Epithelial cell of prostate (primary cell): ENCODE data around the gene KCNT2.
"Not testable (repeated sequence)": the region's sequence is repeated elsewhere in the genome, so short reads cannot be mapped to it uniquely, and the experiment has no call there.

Source experiments
- DNase-seq: peaks from one replicate; pipeline ENCODE4 v3.0.0-alpha.2; 2011; ENCODE audit warnings: low read depth, low spot score
- H3K27ac ChIP-seq: fragments of 450-650 bp; 2 replicates; pipeline ENCODE4 v1.5.1; 2017; ENCODE audit warnings: mild to moderate bottlenecking

The KCNT2 gene

GRCh38 chr1:196522574-196523345, 85.5 kb downstream of the KCNT2 start:
- not testable (repeated sequence) for H3K27ac ChIP-seq, DNase-seq

- DNase-seq = no peak
- no peak overlapping the region for H3K27ac ChIP-seq
These were observed 91.0 kb downstream of the KCNT2 start for GRCh38 chr1:196517193-196517592.

GRCh38 chr1:196516373-196516772, 91.9 kb downstream of the KCNT2 start:
- no peak for DNase-seq
- H3K27ac ChIP-seq = no peak overlapping the region

GRCh38 chr1:196515904-196516303, 92.3 kb downstream of the KCNT2 start:
- H3K27ac ChIP-seq = no peak overlapping the region
- DNase-seq = no peak

DNA sequence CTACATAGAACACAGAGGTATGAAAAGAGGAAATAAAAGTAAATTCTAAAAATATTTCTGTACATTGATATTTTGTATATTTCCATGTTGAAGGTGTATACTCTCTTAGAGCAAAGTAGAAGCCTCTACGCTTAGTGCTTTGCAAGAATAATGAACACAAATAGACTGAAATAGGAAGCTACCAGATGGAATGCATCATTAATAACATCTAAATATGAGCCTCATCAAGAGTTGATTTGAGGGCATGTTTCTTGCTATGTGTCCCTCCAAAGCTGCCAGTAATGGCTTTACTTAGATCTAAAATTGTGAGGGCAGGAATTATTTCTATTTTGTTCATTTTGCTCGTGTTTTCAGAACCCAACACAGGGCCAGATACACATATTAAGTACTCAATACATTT, 94.4 kb downstream of the KCNT2 start:
- no peak overlapping the region for H3K27ac ChIP-seq
- DNase-seq = no peak

DNA sequence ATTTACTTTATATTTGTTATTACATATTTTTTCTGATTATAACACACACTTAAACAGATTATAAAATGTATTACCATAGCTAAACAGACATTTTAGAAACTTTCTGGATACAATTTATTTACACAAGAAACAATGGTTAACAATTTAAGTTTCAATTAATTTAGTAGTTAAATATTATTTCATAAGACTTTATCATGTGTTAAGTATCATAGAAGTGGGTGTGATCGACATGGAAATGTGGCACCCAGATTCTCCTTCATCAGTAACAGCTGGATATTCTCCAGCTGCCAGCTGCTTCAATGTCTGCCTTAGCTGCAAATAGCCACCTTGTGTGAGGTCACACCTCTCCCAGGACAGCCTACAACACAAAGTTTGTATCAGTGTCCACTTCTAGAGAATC, 97.8 kb downstream of the KCNT2 start:
- no peak overlapping the region for H3K27ac ChIP-seq
- DNase-seq = no peak

DNA sequence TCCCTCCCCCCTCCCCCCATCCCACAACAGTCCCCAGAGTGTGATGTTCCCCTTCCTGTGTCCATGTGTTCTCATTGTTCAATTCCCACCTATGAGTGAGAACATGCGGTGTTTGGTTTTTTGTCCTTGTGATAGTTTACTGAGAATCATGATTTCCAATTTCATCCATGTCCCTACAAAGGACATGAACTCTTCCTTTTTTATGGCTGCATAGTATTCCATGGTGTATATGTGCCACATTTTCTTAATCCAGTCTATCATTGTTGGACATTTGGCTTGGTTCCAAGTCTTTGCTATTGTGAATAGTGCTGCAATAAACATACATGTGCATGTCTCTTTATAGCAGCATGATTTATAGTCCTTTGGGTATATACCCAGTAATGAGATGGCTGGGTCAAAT, 104.0 kb downstream of the KCNT2 start:
- not testable (repeated sequence) for H3K27ac ChIP-seq, DNase-seq

DNA sequence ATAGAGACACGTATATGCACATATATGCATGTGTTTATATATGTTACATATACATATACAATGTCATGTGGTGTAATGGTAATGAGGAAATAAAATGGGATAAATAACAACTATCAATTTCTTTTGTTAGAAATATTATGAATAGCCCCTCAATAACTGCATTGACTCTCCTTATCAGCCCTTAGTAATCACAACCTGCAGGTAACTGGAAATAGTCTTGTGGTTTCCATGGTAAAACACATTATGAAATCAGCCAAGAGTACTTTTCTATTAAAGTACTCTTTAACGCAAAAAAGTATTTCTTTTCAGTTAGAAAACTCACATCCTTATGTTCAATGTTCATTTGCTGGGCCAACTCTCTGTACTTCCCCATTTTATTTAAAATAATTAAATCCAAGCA, 105.8 kb downstream of the KCNT2 start:
- H3K27ac ChIP-seq = no peak overlapping the region
- no peak for DNase-seq

- DNase-seq = no peak
- no peak overlapping the region for H3K27ac ChIP-seq
These were observed 106.3 kb downstream of the KCNT2 start for GRCh38 chr1:196501760-196502428.

DNA sequence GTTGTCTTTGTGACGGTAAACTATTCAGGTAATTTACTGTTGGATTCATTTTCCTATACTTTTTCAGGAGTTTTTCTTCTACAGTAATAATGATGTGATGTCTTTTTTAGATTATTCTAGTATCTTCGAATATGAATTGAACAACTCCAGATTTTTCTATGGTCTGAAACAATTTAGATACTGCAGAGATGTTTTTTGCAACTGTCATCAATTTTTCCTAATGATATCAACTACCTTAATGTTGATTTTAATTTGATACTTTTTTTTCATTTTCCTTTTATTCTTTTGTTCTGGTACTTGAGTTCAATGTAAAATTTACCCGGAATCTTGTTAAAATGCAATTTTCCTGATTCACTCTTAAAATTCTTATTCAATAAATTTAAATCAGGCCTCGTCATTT, 110.4 kb downstream of the KCNT2 start:
- no peak overlapping the region for H3K27ac ChIP-seq
- no peak for DNase-seq

GRCh38 chr1:196494766-196495165, 113.5 kb downstream of the KCNT2 start:
- H3K27ac ChIP-seq = no peak overlapping the region

DNA sequence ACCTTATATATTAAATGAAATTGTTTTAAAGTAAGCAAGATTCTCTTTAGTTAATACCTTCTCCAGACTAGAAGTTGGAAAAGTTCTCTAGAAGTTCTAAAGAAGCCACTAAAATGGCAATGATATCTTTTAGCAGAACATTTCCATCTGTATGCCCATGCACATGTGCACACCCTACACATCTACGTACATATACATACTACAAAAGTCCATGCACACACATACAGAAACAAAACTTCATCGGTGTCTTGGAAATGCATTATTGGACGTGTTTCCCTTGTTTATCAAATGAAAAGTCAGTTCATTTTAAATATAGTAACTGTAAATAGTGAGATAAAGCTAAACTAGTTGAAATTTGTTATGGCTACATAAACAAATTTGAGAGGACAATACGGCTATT, 114.4 kb downstream of the KCNT2 start:
- no peak overlapping the region for H3K27ac ChIP-seq
- DNase-seq = no peak

More at GRCh38 chr1:196494766-196495165, 113.5 kb downstream of the KCNT2 start:
- no peak for DNase-seq

DNA sequence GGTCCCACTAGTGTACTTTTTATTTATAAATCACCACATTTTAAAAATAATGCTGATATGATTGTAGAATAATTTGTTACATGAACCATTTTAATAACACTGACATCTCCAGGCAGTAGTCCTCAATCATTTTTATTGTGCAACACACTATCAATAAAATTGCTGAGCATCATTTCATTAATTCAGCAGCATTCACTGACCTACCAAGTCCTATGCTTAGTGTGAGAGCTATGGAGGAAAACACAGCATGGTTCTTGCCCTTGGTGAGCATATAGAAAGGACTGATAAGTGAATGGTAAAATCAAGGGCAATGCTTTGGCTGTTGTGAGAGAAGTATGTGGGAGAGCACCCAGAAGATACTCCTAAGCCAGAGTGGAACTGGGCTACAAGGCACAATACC, 119.7 kb downstream of the KCNT2 start:
- DNase-seq = no peak

GRCh38 chr1:196486346-196486745, 121.9 kb downstream of the KCNT2 start:
- no peak overlapping the region for H3K27ac ChIP-seq
- DNase-seq = no peak

More for the DNA sequence above, 119.7 kb downstream of the KCNT2 start:
- H3K27ac ChIP-seq = no peak overlapping the region

DNA sequence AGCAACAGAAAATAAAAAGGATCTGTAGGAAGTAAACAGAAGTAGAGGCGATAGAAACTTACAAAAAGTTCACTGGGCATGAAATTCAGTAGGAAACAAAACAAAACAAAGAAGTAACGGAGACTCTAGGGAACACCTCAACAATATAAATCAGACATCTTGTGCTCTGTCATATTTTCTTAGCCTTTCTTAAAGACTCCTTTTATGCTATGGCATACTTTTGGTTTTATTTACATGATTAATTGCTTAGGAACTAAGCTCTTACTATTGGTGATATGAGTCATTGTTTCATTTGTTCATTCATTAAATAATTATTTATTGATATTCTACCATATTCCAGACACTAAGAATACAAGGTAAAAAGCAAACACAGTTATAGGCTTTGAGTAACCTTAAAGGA, 126.6 kb downstream of the KCNT2 start:
- H3K27ac ChIP-seq = no peak overlapping the region
- DNase-seq = no peak

DNA sequence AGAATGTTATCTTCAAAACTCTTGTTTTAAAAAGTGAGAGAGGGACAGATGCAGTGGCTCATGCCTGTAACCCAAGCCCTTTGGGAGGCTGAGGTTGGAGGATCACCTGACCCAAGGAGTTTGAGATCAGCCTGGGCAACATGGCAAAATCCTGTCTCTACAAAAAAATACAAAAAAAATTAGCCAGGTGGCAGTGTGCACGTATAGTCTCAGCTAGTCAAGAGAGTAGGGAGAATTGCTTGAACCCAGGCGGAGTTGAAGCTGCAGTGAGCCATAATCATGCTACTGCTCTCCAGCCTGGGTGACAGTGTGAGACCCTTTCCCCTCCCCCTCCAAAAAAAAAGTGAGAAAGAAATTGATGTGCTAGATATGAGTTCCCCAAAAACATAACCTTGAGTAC, 131.0 kb downstream of the KCNT2 start:
- no peak for DNase-seq
- H3K27ac ChIP-seq = no peak overlapping the region

DNA sequence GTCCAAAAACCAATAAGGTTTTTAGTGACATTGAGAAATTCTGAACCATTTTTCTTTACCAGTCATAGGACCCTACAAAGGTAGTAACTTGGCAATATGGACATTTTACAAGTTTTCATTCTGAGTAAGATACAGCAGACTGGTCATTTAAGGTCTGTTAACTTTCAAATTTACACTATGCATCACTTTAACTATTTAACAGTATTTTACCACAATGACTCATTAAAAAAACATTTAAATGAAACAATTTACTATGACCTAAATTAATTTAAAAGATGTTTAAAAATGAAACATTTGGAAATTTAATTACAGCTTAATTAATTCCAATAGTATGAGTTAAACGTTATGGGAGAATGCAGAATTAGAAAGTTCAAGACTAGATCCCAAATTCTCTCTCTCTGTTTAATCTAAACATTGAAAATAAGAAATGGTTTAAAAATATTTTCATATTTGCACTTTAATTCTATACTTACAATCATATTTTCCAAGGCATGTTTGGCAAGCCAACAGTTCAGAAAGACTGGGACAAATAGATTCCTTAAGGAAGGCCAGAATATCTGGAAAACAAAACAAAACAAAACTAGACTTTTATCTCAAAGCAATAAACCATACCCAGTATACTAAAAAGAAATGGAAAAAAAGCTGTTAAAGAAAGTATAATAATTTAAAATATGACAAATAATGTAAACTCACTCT, 140.9 kb downstream of the KCNT2 start:
- DNase-seq = no peak
- H3K27ac ChIP-seq = peak overlapping the region; percentile 37

DNA sequence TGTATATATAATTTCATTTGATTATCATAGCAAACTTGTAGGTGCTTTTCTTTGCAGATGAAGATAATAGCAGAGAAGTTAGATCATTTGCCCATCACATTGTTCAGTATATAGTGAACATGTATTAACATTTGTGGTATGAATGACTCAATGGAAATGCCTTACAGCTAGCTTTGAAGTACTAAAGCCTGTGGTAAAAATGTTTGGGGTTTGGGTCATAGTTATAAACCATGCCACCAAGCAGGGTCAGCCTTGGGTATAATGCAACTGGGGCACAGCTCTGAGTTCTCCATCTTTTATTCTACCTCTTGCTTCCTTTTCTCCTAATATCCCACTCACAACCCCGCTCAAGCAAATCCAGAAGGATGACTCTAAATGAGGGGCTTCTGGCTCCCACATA, 141.6 kb downstream of the KCNT2 start:
- H3K27ac ChIP-seq = peak overlapping the region; percentile 37
- peak; percentile 59 for DNase-seq

GRCh38 chr1:196466166-196466565, 142.1 kb downstream of the KCNT2 start:
- H3K27ac ChIP-seq = peak overlapping the region; percentile 37

GRCh38 chr1:196464480-196464941, 143.7 kb downstream of the KCNT2 start:
- H3K27ac ChIP-seq = no peak overlapping the region
- no peak for DNase-seq

More at GRCh38 chr1:196466166-196466565, 142.1 kb downstream of the KCNT2 start:
- DNase-seq = no peak

DNA sequence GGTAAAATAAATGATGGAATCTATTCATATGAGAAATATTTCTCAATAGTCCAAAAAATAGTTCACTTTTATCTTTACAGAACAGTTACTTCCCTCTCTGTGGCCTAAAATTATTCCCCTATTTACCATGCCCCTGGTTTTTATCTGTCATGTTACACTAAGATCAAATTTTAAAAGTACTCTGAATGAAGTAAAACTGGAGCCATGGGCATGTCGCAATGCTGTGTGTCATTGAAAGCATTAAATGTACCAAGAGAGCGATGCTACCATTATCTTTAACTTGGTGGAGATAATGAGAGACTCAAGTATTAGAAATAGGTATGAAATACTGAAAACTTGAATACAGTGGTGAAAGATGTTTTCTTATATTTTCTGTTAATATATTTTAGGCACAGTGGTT, 146.2 kb downstream of the KCNT2 start:
- no peak for DNase-seq
- no peak overlapping the region for H3K27ac ChIP-seq
